Suppressor macrophage treated with lipopolysaccharide for 1 hour (primary cell): Measurements from ENCODE around the gene SLC38A5.
"Not testable (repeated sequence)": the region's sequence is repeated elsewhere in the genome, so short reads cannot be mapped to it uniquely, and the experiment has no call there.

Experiments
- DNase-seq, 3 donors: peaks; one replicate each; pipeline ENCODE4 v3.0.0-alpha.2; 2020 to 2022

SLC38A5 gene

GRCh38 chrX:48467281-48467761 lies 2.7 kb downstream of the SLC38A5 start:
- no peak for DNase-seq

GRCh38 chrX:48466696-48467095 lies 3.4 kb downstream of the SLC38A5 start:
- DNase-seq = no peak

- no peak for DNase-seq
Measured at GRCh38 chrX:48465336-48465933, 4.6 kb downstream of the SLC38A5 start.

- no peak for DNase-seq
Measured at GRCh38 chrX:48461830-48462229, 8.2 kb downstream of the SLC38A5 start.

GRCh38 chrX:48460606-48461005 lies 9.5 kb downstream of the SLC38A5 start:
- DNase-seq = no peak

DNA sequence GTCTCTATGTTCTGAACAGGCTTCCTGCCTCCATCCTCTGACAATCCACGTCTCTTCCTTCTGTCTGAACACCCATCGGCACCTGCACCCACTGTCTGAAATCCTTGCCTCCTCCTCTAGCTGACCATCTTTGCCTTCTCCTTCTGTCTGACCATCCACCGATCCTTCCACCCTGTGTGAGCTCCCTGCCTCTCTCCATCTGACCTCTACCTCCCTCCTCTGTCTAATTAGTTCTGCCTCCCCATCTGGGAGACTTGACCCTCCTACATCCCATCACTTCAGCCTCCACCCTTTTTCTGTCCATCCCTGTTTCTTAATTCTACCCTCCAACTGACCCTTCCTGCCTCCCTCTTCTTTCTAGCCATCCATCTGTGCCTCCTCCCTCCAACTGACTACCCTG lies 10.0 kb downstream of the SLC38A5 start:
- DNase-seq = no peak

GRCh38 chrX:48459483-48459882 lies 10.6 kb downstream of the SLC38A5 start:
- no peak for DNase-seq

DNA sequence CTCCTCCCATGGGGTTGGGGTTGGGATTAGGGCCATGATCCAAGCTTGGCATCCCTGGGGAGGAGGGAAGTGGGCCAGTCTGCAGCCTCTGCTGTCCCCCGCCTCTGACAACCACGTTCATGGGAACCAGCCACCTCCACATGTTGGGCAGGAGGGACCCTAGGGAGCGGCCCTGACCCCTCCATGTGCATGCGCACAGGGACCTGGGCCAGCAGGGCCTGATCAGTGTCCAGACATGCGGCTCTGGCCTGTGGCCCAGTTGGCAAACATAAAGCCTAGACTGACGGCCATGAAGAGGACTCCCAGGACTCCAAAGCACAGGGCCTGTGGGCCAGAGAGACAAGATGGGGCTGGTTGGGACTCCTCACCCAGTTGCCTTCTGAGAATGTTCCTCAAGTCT lies 11.3 kb downstream of the SLC38A5 start:
- no peak for DNase-seq

DNA sequence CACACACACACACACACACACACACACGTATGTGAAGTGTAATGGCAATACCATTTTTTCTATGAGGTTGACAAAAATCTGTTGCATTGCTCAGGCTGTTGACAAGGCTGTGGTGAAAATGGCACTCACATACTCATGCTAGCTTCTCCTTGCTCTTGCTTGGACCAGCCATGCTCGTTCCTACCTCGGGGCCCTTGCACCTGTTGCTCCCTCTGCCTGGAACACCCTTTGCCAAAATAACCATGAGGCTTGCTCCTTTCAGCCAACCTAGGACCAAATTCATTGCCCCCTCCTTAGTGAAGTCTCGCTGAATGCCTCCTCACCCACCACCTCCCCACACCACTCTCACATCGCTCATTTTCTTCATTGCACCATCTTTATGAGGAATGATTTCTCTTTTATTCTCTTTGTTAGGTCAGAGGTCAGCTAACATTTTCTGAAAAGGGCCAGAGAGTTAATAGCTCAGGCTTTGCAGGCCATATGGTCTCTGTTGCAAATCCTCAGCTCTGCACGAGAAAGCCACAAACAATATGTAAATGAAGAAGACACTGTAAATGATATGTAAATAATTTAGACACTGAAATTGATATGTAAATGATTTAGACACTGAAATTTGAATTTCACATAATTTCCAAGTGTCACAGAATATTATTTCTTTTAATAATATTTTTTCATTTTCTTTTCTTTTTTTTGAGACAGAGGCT lies 13.3 kb downstream of the SLC38A5 start:
- DNase-seq = no peak

GRCh38 chrX:48451708-48452107 lies 18.4 kb downstream of the SLC38A5 start:
- DNase-seq = no peak

- no peak for DNase-seq
Measured at GRCh38 chrX:48450076-48450475, 20.0 kb downstream of the SLC38A5 start.

GRCh38 chrX:48447201-48447600 lies 22.9 kb downstream of the SLC38A5 start:
- not testable (repeated sequence) for DNase-seq

DNA sequence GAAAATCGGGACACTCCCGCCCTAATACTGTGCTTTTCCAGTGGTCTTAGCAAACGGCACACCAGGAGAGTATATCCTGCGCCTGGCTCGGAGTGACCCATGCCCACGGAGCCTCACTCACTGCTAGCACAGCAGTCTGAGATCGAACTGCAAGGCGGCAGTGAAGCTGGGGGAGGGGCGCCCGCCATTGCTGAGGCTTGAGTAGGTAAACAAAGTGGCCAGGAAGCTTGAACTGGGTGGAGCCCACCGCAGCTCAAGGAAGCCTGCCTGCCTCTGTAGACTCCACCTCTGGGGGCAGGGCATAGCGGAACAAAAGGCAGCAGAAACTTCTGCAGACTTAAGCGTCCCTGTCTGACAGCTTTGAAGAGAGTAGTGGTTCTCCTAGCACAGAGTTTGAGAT lies 36.3 kb downstream of the SLC38A5 start:
- DNase-seq = not testable (repeated sequence)

DNA sequence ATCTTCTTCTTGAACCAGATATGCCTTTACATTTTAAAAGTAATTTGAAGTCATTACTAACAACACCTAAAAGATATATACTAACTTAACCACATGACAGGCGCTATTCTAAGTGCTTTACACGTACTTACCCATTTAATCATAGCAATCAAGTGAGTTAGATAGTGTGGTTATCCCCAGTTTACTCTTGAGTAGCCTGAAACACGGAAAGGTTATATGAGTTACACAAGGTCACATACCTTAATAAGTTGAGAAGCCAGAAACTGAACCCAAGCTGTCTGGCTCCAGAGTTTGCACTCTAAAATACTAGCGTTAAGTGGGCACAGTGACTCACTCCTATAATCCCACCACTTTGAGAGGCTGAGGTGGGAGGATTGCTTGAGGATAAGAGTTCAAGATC lies 39.9 kb downstream of the SLC38A5 start:
- not testable (repeated sequence) for DNase-seq

- DNase-seq = not testable (repeated sequence)
Measured at GRCh38 chrX:48429606-48430005, 40.5 kb downstream of the SLC38A5 start.

DNA sequence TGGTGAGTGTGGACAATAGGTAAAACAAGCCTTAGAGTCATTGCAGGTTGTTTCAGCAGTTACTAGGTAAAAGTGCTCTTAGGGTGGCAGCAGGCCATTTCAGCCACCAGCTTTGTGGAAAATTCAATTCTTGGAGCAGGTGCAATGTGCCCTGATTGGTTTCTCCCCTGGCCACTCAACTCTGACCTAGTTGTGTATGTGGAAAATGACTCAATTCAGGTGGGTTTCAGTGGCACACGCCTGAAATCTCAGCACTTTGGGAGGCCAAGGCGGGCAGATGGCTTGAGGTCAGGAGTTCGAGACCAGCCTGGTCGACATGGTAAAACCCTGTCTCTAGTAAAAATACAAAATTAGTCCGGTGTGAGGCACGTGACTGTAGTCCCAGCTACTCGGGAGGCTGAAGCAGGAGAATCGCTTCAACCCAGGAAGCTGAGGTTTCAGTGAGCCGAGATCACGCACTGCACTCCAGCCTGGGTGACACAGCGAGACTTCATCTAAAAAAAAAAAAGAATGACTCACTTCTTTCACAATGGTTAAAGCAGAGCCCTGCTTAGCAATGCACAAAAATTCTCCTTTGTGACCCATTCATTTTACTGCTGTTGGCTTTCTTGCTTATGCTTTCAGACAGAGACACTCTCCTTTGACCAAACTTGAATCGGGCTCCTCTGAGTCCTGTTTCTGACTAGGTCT lies 42.9 kb downstream of the SLC38A5 start:
- not testable (repeated sequence) for DNase-seq

DNA sequence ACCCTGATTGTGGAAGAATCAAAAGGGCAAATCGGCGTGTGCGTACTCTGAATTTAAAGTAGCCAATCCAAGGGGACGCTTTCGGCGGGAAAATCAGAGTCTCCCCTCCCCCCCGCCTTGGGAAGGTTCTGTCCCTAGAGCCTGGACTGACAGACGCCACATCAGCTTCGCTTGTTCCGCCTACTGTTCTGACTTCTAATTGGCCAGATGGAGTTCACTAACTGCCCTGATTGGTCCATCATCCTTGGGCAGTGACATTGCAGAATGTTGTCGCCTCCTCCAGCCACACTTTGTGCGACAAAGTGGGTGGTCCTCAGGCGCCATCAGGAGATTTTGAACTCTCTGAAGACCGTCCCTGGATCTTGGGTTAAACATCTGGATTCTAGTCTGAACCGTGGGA lies 58.2 kb downstream of the SLC38A5 start, which contains the start of gene SSX4B:
SSX4B (minus strand) TSS at position 101 of the 400 bp plus-strand sequence. CDS start 588 bp downstream, outside the sequence.
- DNase-seq = not testable (repeated sequence)
